OCI-LY1 (cell line): Measurements from ENCODE around the gene DPP7.

Source experiments
- EZH2 ChIP-seq: fragments of 200-600 bp; sonication (generic), shearing (Covaris generic); IDR thresholded peaks from 2 replicates; pipeline ENCODE4 v1.8.0; 2017; ENCODE audit warnings: borderline replicate concordance, mixed run types, mild to moderate bottlenecking, antibody characterized with exemption, low read length, moderate library complexity, mixed read lengths
- TF ChIP-seq, protein P1 (sequence below): fragments of 200-600 bp; sonication (generic), shearing (Covaris generic); IDR thresholded peaks from 2 replicates; pipeline ENCODE4 v1.5.1; 2017; ENCODE audit warnings: mild to moderate bottlenecking, antibody characterized with exemption, low read length, moderate library complexity, mixed read lengths

DNA sequence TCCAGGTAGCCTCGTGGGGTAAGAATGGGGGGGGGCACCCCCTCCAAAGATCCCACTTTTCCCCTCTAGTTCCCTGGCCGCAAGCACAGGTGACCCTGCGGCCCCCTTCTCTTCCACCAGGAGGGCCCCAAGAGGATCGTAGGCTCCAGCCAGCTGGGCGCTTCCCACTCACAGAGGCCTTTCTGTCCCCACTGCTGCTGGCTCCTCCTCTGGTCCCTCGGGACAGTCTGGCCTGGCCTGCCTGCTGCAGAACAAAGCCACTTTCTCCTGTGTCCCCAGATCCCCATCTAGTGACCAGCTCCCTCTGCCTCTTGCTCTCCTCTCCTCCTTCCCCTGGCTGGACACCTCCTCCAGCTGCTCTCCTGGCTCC, 43.6 kb downstream of the DPP7 start:
- TF ChIP-seq EZH2 = no peak
- TF ChIP-seq, protein P1, sequence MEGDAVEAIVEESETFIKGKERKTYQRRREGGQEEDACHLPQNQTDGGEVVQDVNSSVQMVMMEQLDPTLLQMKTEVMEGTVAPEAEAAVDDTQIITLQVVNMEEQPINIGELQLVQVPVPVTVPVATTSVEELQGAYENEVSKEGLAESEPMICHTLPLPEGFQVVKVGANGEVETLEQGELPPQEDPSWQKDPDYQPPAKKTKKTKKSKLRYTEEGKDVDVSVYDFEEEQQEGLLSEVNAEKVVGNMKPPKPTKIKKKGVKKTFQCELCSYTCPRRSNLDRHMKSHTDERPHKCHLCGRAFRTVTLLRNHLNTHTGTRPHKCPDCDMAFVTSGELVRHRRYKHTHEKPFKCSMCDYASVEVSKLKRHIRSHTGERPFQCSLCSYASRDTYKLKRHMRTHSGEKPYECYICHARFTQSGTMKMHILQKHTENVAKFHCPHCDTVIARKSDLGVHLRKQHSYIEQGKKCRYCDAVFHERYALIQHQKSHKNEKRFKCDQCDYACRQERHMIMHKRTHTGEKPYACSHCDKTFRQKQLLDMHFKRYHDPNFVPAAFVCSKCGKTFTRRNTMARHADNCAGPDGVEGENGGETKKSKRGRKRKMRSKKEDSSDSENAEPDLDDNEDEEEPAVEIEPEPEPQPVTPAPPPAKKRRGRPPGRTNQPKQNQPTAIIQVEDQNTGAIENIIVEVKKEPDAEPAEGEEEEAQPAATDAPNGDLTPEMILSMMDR = no peak
